ENCODE data around the gene NRIP3. TPM values are rescaled to one million over a fixed set of nuclear protein-coding genes. Genes with fewer than 3 reads are reported as not detected.
A peak's percentile ranks its signal among the peaks of the same experiment; 100 is the strongest.

The NRIP3 gene
- total and polyA plus RNA-seq, 2 of the 13 experiments (the other 11 are each of a cell fraction or from before 2014, with no cell fraction given) = 0.04 to 0.07 TPM

GRCh38 chr11:8964324-8965320 is 39.2 kb downstream of the NRIP3 start, which contains the start of gene TMEM9B (continued):
- no peak for TF ChIP-seq ZBTB39 (CRISPR knock-in tag; IDR thresholded peaks at IDR 0.05)
- no peak for TF ChIP-seq PAF1 (CRISPR knock-in tag; IDR thresholded peaks at IDR 0.05)
- no peak for TF ChIP-seq SOX5 (CRISPR knock-in tag; IDR thresholded peaks at IDR 0.05; ENCODE audit: borderline replicate concordance)
- TF ChIP-seq ZSCAN21 (CRISPR knock-in tag; IDR thresholded peaks at IDR 0.05; ENCODE audit: borderline replicate concordance) = no peak; the same call in 1 of the 2 replicates
- 0 out of 4 replicates have a peak, but pooled peaks of 1 of the 2 experiments have one; percentile 69 for TF ChIP-seq KLF16 (CRISPR knock-in tag; IDR thresholded peaks at IDR 0.05)
- TF ChIP-seq POLR2AphosphoS5 (IDR thresholded peaks at IDR 0.05; ENCODE audit: low read depth, low read length) = peak; percentile 78
- peak; percentile 83 for TF ChIP-seq GABPA (IDR thresholded peaks at IDR 0.05; ENCODE audit: low read depth, low read length)
- TF ChIP-seq GABPA (CRISPR knock-in tag; IDR thresholded peaks at IDR 0.05; ENCODE audit: low read depth) = peak; percentile 94
- no peak for TF ChIP-seq JDP2 (CRISPR knock-in tag; IDR thresholded peaks at IDR 0.05; ENCODE audit: borderline replicate concordance)
- no peak for TF ChIP-seq CBX2 (IDR thresholded peaks at IDR 0.05; ENCODE audit: low read depth, low read length)
- no peak for TF ChIP-seq CBX2 (CRISPR knock-in tag; IDR thresholded peaks at IDR 0.05; ENCODE audit: low read depth)
- TF ChIP-seq HOXA3 (CRISPR knock-in tag; IDR thresholded peaks at IDR 0.05) = peak; percentile 82; the same call in 1 of the 2 replicates
- no peak for TF ChIP-seq DMTF1 (CRISPR knock-in tag; IDR thresholded peaks at IDR 0.05)
- no peak for TF ChIP-seq ZNF318 (CRISPR knock-in tag; IDR thresholded peaks at IDR 0.05)
- 0 out of 2 replicates have a peak, but pooled peaks have one; percentile 33 for TF ChIP-seq ZBTB42 (CRISPR knock-in tag; IDR thresholded peaks at IDR 0.05)
- TF ChIP-seq ZNF264 (CRISPR knock-in tag; IDR thresholded peaks at IDR 0.05) = peak; percentile 19; the same call in 1 of the 2 replicates
